ENCODE results near the gene PGM1. TPM values are rescaled to one million over a fixed set of nuclear protein-coding genes. Genes with fewer than 3 reads are reported as not detected.

PGM1 gene
- total and polyA plus RNA-seq, 10 donors, result 4.5 to 37.4 (median 24.1) TPM

GRCh38 chr1:63651161-63651701, 58.0 kb downstream of the PGM1 start:
- no peak for TF ChIP-seq POLR2A (IDR thresholded peaks at IDR 0.05)
- no peak for TF ChIP-seq POLR2AphosphoS5 (IDR thresholded peaks at IDR 0.05)
- TF ChIP-seq CTCF (IDR thresholded peaks at IDR 0.05 in 8 of 11, conservative IDR thresholded peaks at IDR 0.05 in 3 of 11), result no peak
- H3K36me3 ChIP-seq, result peaks cover 0 to 90% (median 48%) of the 10 kb centered on the region in 6 donors
- H3K4me3 ChIP-seq, result no peak overlapping the region
- WGBS, 5 donors, result 74 to 88% (median 82%) methylated on average over 6 of the region's 6 CpGs
- DNase-seq, result no peak
- peak overlapping the region in 1 of 8 donors; percentile 17 for H3K27ac ChIP-seq
- no peaks in the 10 kb centered on the region for H3K27me3 ChIP-seq (replicated peaks in 1 of 7)
- H3K4me1 ChIP-seq, result no peaks in the 10 kb centered on the region
- no peaks in the 10 kb centered on the region for H3K9me3 ChIP-seq
- intact Hi-C loops (cut with DNase I; ENCODE audit: low total_unique reads), result no loop called here

GRCh38 chr1:63653976-63654375, 60.8 kb downstream of the PGM1 start:
- H3K27me3 ChIP-seq (replicated peaks in 1 of 7), result no peaks in the 10 kb centered on the region
- no peaks in the 10 kb centered on the region for H3K9me3 ChIP-seq
- intact Hi-C loops (cut with DNase I; ENCODE audit: low total_unique reads), result no loop called here
- 83 to 98% (median 94%) methylated on average over 6 of the region's 6 CpGs for WGBS, 5 donors
- TF ChIP-seq POLR2A (IDR thresholded peaks at IDR 0.05) (no peak), POLR2AphosphoS5 (IDR thresholded peaks at IDR 0.05) (no peak), CTCF (IDR thresholded peaks at IDR 0.05 in 8 of 11, conservative IDR thresholded peaks at IDR 0.05 in 3 of 11) (no peak)
- no peak overlapping the region for H3K4me3 ChIP-seq
- no peaks in the 10 kb centered on the region for H3K4me1 ChIP-seq
- no peak for DNase-seq
- H3K27ac ChIP-seq, result no peak overlapping the region
- peaks cover 0 to 96% (median 45%) of the 10 kb centered on the region in 6 donors for H3K36me3 ChIP-seq

GRCh38 chr1:63659448-63659847, 66.2 kb downstream of the PGM1 start:
- Histone ChIP-seq H3K36me3 (peaks cover 0 to 80% (median 17%) of the 10 kb centered on the region in 6 donors), H3K9me3 (peaks cover 0 to 7% (median 0%) of the 10 kb centered on the region in 8 donors), H3K27ac (peak overlapping the region in 4 of 8 donors; percentile 3 to 66 (median 31)), H3K4me1 (no peaks in the 10 kb centered on the region), H3K4me3 (peak overlapping the region in 1 of 8 donors; percentile 25), H3K27me3 (replicated peaks in 1 of 7) (no peaks in the 10 kb centered on the region)
- DNase-seq, result no peak
- no peak for TF ChIP-seq POLR2A (IDR thresholded peaks at IDR 0.05)
- TF ChIP-seq POLR2AphosphoS5 (IDR thresholded peaks at IDR 0.05), result no peak
- TF ChIP-seq CTCF (IDR thresholded peaks at IDR 0.05 in 8 of 11, conservative IDR thresholded peaks at IDR 0.05 in 3 of 11), result no peak
- WGBS, 5 donors, result 88 to 97% (median 93%) methylated on average over 7 of the region's 7 CpGs
- intact Hi-C loops (cut with DNase I; ENCODE audit: low total_unique reads), result no loop called here

DNA sequence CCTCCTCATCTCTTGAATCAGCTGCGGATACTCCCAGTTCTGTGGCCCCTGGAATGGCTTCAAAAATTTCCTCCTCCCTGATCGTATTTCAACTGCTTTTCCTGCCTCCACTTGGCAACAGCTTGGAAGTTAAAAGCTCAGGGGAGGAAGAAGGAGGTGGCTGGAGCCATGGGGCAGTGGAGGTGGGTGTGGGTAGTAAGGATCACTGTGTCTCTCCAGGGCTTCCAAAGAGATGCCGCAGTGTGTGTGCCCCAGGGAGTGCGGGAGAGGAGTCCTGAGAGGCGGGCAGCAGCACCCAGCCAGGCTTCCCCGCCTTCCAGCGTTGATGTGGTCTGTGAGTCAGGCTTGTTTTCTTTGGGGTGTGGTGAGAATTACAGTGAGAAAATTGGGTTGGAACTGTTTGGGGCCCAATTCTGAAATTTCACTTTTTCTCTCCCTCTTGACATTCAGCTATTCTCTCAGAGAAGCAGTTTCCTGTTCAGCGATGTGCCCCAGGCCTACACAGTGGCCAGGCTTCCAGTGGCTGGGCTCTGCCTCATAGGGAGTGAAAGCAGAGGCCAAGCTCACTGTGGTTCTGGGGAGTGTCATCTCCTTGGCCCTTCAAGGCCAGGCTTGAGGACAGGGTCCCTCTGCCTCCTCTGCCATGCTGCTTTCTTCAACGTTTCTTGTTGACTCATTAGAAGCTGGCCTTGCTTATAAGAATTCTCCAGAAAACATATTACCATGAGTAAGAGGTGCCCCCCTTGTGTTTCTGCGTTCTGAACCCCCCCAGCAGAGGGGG, 69.0 kb downstream of the PGM1 start:
- 70 to 79% (median 77%) methylated on average over 10 of the region's 10 CpGs for WGBS, 5 donors
- Histone ChIP-seq H3K27ac (peak overlapping the region in 5 of 8 donors; percentile 14 to 54 (median 39)), H3K27me3 (replicated peaks in 1 of 7) (no peaks in the 10 kb centered on the region), H3K4me3 (no peak overlapping the region), H3K36me3 (peaks cover 0 to 57% (median 9%) of the 10 kb centered on the region in 6 donors), H3K9me3 (peaks cover 0 to 22% (median 0%) of the 10 kb centered on the region in 8 donors), H3K4me1 (no peaks in the 10 kb centered on the region)
- DNase-seq, result no peak
- intact Hi-C loops (cut with DNase I; ENCODE audit: low total_unique reads), result no loop called here
- no peak for TF ChIP-seq POLR2AphosphoS5 (IDR thresholded peaks at IDR 0.05)
- TF ChIP-seq POLR2A (IDR thresholded peaks at IDR 0.05), result no peak

Data from spleen (tissue), 11 donors.